Measurements from ENCODE around the gene GRK4.
"Not testable (repeated sequence)": the region's sequence is repeated elsewhere in the genome, so short reads cannot be mapped to it uniquely, and the experiment has no call there.

GRK4 gene

DNA sequence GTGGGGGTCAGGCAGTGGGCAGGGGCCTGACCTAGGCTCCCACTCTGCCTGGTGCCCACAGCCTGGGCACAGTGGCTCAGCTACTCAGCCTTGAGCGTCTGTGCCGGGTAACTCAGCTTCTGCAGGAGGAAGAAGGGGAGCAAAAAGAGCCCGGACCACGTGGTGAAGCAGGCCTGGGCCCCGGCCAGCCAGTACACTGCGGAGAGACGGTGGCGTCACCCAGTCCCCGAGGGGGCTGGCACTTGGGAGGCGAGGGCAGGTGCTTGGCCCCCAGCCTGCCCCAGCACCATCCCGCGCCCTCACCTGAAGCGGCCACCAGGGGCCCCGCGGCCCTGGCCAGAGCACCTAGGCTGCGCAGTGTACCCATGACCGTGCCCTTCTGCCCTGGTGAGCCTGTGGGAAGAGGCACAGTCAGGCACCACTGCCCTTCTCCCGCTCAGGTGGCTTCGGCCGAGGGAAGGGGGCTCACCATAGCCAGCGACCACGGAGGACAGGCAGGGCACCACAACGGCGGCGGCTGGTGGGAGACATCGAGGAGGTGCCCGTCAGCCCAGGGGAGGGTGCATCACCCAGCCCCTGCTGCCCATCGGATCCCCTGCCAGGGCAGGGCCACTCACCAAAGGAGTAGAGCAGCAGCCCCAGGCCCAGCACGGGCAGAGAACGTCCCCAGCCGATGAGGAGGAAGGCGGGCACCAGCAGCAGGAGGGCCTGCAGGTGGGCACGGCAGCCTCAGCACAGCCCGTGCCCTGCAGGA is 32.4 kb upstream of the GRK4 start:
- DNase-seq (ENCODE audit: low read depth, low spot score) = no peak

DNA sequence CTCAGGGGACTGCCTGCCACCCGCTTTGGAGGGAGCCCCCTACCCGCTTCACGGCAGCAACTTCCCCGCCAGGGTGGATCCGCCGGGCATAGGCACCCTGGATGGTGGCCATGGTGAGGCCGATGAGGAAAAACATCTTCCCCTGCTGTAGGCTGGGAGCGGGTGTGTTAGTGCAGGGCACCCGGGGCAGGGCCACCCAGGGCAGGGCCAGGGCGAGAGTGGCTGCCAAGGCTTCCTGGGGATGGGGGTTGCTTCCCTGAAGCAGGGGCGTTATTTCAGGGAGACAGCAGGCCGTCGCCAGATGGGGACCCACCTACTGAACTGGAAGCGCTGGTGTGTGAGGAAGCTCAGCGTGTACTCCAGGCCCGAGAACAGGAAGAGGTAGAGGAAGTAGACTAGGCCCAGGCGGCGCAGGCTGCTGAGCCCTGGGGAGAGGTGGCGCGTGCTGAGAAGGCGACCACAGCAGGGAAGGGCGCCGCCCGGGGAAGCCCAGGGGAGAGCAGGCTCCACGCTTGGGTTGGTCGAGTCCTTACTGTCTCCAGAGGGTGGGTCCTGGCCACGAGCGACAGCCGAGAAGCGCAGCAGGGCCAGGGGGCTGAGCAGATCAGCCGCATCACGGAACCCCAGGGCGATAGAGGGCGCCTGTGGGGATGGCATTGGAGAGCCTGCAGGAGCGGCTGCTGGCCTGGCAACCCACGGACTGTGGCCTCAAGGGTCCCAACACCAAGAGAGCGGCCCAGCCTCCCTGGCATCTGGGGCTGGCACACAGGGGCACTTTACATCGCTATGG is 31.7 kb upstream of the GRK4 start:
- no peak for DNase-seq (ENCODE audit: low read depth, low spot score)

DNA sequence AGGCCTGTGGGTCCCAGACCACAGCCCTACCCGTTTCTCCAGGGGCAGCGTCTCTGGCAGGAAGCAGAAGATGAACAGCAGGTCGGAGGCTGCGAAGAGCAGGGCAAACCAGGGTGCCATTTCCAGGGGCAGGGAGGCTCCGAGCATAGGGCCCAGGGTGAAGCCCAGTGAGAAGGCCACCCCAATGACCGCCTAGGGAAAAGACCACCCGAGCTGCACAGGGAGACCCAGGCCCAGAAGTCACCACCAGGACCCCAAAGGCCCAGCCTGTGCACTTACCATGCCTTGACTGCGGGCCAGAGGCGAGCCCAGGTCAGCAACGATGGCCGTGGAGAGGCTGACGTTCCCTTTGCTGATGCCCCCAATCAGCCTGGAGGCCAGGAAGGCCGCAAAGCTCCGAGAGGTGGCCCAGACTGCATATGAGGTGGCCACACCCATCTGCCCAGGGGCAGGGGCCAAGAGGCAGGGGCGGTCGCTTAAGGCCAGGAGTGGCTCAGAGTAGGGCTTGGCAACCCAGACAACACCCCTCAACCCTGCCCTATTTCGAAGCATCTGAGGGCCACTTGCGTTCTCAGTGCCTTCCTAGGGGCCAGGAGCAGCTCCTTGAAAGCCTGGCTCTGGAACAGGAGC is 30.9 kb upstream of the GRK4 start:
- no peak for DNase-seq (ENCODE audit: low read depth, low spot score)

DNA sequence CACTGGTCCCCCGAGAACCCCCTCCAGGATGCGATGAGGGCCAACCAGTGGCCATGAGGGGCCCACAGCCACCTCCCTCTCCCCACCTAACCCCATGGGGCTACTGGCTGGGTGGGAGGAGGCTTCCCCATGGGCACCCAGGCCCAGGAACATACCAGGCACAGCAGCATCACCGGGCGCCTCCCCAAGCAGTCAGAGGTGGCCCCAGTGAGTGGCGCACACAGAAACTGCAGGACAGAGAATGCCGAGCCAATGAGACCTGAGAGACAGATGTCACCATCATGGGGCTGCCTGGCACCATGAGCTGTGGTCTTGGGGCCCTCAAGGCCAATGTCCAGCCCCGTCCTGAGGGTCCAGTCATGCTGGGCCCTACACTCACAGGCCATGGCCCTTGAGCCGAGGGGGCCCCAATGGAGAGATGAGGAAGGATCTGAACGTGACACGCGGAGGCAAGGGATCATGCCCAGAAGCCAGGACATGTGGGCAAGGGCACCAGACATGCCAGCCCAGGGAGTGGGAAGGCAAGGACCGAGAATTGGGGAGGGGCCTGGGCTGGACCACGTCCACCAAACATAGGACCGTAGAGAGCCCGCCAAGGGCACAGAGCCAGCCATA is 30.3 kb upstream of the GRK4 start:
- DNase-seq (ENCODE audit: low read depth, low spot score) = no peak

DNA sequence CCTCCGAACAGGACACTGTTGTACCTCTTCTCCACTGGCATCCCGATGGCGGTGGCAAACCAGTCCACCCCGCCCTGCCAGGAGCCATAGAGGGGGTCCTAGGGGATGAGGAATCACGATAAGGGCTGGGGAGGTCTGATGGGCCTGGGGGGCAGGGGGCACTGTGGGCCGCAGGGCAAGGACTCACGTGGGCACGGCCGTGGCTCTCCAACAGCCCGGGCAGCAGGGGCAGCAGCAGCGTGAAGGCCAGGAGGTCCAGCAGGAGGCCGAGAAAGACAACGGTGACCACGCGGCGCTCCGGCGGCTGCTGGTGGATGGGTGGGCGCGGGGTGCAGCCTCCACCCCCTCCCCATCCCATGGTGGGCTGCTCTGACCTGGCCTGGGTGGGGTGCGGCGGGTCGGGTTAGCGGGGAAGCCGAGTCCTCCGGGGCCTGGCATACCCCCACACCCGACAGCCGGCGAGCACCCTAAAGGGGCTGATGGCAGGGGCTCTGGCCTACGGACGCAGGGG is 29.8 kb upstream of the GRK4 start:
- DNase-seq (ENCODE audit: low read depth, low spot score) = no peak

DNA sequence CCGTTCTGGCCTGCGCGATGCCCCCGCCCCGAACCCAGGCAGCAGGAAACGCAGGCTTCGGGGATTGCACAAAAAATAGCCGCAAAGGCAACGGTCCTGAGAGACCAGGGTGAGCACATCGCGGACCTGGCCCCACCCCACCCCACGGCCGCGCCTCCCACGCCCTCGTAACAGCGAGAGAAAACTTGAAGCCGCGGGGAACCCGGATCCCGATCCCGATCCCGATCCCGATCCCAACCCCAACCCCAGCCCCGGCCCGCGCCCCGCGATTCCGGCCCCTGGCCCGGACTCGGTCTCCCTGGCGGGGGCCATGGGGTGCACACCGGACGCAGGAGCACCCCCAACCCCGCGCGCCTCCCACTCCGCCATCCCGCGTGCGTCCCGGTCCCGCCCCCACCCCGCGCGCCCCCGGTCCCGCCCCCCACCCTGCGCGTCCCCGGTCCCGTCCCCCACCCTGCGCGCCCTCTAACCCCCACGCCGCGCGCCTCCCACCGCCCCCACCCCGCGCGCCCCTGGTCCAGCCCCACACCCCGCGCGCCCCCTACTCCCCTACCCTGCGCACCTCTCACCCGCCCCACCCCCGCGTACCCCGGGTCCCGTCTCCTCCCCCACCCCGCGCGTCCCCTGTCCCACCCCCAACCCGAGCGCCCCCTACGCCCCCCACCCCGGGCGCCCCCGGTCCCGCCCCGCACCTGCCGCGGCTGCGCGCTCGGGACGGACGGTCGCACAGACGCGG is 29.1 kb upstream of the GRK4 start:
- no peak for DNase-seq (ENCODE audit: low read depth, low spot score)

DNA sequence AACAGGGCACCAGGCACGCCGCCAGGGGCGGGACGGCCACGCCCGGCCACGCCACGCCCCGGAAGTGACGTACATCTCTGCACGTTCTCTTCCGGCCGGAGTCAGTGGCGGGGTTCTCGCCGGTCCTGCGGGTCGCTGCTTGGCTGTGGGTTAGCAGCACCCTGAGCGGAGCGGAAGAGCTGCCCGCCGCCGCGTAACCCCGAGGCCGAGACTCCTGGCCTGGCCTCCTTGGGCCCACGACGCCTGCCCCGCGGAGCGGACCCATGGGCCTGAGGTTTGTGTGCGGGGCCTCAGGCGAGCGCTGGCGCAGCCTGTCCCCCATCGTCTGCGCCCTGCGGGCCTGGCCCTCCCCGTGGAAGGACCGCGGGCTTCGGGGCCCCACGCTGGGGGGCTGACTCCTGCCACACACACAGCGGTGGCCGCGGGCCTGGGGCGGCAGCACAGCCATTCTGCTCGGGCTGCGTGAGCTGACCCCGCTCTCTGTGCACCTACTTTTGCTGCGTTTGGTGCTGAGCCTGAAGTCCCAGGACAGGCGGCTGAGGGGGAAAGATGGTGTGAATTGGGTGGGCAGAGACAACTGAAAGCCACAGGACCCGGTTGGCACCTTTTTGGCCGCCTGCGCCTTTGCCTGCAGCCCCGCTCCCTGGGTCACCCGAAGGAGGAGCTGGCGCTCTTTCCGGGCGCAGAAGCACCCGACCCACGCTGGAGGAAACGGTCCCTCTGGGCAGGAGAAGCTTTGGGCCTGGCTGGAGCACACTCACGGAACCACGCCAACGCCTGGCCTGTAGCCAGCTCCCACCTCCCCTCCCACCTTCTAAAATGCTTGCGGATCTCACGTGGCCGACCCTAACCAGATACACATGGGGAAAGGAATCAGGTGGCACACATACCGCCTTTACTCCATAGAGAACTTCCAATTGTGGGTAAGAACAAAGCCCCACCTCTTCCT is 28.3 kb upstream of the GRK4 start:
- peak; percentile 30 for DNase-seq (ENCODE audit: low read depth, low spot score)

DNA sequence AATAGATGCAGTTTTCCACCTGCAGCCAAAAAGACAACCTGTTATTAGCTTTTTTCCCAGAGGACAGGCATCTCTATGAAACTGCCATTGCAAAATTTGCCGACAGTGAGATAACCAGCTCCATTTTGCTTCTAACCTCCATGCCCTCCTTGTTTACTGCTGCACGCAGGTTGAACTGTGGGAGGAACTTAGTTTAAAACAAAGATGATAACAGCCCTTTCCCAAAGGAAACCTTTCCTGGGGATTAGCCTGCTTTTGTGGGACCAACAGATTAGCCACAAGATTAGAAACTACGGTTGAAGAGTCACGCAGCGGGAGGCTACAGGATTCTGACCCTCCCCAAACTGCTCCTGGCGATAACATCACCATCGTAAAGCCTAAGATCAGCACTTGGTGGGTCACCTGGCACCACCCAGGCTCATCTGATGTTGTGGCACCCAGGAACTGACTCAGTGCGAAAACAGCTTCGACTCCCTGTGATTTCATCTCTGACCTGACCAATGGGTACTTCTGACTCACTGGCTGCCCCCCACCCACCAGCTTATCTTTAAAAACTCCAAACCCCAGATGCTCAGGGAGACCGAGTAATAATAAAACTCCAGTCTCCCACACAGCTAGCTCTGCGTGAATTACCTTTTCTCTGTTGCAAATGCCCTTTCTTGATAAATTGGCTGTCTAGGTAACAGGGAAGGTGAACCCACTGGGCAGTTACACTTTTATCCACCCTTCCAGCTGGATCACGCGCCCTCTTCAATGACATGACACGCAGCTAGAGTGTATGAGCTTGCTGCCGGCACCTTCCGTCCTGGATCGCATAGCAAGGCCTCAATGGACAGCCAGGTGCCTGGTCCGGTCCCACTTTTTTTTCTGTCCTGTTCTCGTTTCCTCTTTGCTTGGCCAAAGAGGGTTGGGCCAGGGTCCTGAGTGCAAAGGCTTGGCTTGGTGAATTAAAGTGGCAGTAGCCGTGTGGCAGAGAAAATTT is 27.3 kb upstream of the GRK4 start:
- DNase-seq (ENCODE audit: low read depth, low spot score) = no peak

DNA sequence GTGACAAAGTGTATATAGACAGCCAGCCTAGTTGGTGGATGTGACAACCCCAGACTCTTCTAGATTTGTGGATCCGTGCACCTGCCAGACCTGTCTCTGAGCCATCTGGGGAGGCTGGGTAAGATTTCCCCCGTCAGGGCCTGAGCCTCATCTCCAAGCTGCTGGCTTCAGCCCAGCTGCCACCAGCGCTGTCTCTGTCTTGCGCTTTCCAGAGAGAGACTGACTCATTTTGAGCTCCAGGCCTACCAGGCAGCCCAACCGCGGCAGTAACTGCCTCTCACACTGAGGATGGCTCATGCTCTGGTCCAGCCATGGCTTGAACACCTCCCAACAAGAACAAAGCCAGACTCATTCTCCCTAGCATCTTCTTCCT is 26.6 kb upstream of the GRK4 start:
- DNase-seq (ENCODE audit: low read depth, low spot score) = no peak

DNA sequence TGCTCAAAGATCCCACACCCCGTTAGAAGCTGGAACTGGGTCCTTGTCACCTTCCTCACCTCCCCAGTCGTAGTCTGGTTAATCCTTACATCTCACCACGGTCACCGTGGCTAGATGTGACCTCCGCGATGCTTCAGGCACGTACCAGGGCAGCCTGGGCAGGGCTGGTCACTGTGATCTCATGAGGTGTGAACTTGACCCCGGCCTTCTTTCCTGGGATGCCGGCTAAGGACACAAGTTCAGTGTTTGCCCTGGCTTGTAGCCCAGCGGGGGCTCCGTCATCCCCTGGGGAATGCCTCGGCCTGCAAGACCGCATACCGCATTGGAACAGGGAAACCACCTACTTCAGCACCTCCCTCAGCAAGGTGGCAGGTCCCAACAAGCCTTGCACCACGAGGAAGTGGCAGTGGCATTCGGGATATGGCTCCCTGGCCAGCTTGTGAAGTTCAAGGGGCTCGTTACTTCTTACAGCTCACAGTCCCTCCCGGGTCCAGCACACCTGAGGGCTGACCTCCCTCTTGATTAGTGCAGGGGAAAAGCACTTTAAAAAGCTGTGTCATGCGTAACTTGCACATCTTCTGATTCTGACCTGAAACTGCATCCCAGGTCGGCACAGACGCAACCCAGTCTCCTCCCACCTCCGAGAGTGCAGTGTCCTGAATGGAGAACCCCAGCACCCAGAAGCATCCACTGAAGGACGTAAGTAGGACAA is 26.1 kb upstream of the GRK4 start:
- DNase-seq (ENCODE audit: low read depth, low spot score) = no peak

DNA sequence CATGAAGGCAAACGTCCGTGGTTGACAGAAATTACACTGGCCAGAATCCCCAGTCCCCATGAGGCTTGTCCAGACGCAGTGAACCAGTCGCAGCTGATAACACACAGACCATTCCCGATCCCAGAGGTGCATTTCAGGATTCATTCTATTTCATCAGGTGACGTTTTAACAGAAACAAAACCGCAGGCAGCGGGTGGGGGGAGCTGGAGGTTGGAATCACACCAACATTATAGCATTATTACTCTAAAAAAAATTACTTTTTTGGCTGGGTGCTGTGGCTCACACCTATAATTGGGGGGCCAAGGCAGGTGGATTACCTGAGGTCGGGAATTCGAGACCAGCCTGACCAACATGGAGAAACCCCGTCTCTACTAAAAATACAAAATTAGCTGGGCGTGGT is 25.4 kb upstream of the GRK4 start:
- no peak for DNase-seq (ENCODE audit: low read depth, low spot score)

DNA sequence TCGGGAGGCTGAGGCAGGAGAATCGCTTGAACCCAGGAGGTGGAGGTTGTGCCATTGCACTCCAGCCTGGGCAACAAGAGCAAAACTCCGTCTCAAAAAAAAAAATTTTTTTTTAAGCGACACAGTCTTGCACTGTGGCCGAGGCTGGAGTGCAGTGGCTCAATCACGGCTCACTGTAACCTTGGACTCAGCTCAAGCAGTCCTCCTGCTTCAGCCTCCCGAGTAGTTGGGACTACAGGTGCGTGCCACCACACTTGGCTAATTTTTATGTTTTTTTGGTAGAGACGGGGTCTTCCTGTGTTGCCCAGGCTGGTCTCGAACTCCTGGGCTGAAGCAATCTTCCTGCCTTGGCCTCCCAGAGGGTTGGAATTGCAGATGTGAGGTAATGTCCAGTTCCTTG is 25.0 kb upstream of the GRK4 start:
- not testable (repeated sequence) for DNase-seq (ENCODE audit: low read depth, low spot score)

DNA sequence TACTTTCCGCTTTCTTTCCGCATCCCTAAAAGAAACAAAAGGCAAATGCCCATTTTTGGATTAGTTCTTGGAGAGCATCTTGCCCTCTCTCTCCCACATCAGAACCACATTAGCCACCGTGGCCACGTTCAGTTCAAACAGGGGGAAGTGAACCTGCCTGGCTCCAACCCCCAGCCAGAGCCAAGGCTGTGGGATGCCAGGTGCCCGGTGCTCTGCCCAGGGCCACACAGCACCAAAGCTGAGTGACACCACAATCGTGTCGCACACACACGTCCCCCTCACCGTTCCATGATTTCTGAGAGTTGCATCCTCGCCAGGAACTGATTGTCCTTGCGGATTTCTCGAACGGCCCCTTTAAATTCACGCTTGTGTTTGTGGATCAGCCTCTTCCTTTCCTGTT is 24.5 kb upstream of the GRK4 start:
- no peak for DNase-seq (ENCODE audit: low read depth, low spot score)

DNA sequence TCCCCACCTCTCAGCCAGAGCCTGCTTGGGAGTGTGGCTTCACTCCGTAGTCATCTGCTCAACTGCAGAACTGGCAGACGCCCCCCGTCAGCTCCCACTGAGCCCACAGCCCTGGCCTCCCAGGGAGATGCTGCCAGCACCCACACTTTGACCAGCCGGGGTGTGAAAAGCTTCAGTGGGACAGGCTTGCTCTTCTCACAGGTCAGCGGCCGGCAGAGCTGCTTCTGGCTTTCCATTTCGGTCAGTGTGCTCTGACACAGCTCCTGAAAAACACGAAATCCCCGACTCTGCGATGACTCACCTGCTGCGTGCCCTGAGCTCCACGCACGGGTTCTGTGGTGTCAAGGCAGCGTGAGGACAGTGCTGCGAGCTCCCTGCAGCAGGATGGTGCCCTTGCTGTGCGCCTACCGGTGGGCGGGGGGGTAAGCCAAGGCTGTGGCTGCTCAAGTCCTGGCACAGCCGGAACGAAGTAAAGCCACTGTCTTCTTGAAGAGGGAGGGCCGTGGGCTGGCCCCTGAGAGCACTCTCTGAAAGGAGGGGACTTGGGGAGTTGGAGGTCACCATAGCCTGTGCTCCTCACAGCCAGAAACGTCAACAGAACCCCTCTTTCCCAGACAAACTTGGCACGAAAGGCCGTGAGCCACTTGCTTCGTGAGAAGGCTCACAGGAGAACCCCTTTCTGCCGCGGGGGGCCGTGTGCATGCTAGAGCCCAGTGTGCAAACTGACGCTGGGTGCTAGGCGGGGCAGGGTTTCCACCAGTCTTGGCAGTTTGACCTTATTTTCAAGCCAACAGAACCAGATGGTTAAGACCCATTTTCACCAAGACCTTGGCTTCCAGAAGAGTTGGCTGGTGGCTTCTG is 23.8 kb upstream of the GRK4 start:
- DNase-seq (ENCODE audit: low read depth, low spot score) = no peak

DNA sequence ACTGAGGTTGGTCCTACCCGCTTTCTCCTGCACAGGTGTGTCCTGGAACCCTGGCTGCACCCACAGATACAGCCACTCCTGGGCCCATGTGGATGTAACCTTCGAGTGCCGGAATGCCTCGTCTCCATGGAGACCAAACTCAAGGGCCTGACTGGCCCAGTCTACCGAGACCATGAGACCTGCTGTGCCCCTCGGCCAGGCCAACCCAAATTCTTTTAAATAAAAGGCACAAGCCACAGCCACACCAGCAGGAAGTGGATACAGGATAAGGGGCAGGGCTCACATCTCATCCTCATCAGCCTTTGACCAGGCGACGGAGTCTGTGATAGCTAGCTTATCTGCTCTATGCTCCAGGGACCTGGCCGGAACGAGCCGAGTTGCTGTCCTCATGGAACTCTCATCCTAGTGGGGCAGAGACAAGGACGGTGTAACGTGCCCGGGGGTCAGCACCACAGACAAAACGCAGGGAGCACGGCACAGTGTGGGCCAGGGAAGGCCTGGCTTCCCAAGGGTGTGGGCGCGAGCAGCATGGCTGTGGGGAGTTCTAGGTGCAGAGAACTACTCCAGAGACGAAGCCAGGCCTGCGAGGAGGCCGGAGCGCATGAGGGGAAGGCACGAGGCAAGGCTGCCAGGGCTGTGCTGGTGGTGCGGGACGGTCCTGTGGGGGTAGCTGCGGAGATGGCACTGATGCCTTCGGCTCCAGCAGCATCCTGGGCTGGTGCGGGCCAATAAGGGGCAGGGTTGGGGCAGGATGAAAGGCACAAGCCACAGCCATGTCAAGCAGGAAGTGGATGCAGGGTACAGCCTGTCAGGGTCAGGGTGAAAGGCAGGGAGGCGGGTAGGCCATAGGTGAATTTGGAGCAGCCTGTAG is 22.9 kb upstream of the GRK4 start:
- no peak for DNase-seq (ENCODE audit: low read depth, low spot score)
